Measurements from ENCODE around the gene ZNF710.

The ZNF710 gene

DNA sequence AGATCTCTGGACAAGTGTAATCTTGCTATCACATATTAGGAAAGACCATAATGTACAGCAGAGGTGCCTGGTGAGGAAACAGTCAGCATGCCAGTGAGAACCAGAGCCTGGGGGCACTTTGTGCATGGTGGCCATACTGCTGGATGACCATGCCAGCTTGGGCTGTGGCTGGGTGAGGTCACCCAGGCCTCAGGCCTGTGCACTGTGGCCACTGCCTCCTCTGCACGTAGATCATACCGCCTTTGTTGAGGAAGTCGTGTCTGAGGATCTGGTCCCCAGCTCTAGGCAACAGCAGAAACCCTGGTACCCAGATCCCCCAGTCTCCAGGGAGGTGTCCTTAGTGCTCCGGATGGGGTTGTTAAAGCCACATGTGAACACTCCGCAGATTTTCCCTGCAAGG, 38.9 kb downstream of the ZNF710 start:
- Histone ChIP-seq H3K79me1 (ENCODE audit: low read length) (peaks cover 6% of the 10 kb centered on the region), H3K9ac (ENCODE audit: low read length) (no peak overlapping the region), H3K79me2 (ENCODE audit: control insufficient read depth, insufficient read depth, low read length, poor library complexity) (no peaks in the 10 kb centered on the region), H3K18ac (ENCODE audit: low read length) (no peak overlapping the region), H3K4me2 (ENCODE audit: low read length) (no peak overlapping the region), H3K36me3 (ENCODE audit: control insufficient read depth in 1 of 2, insufficient read depth in 2 of 2, low read length in 2 of 2) (peaks cover 4% of the 10 kb centered on the region in 2 experiments), H3K4ac (ENCODE audit: low read depth, low read length) (no peak overlapping the region), H4K91ac (ENCODE audit: low read depth, low read length) (no peak overlapping the region), H3K27ac (ENCODE audit: low read depth, low read length) (no peak overlapping the region), H3K14ac (ENCODE audit: low read length) (no peak overlapping the region), H4K8ac (ENCODE audit: low read depth, low read length) (no peak overlapping the region), H3K23ac (ENCODE audit: low read length) (no peak overlapping the region), H2AFZ (ENCODE audit: insufficient read depth, low read length, poor library complexity) (no peak overlapping the region), H4K12ac (ENCODE audit: low read depth, low read length) (no peak overlapping the region), H2BK5ac (ENCODE audit: low read depth, low read length, poor library complexity) (no peak overlapping the region), H2BK120ac (ENCODE audit: insufficient read depth, low read length, poor library complexity) (no peak overlapping the region), H2BK12ac (ENCODE audit: low read length) (no peak overlapping the region), H2AK5ac (ENCODE audit: low read length) (no peak overlapping the region), H3K4me1 (ENCODE audit: control insufficient read depth in 1 of 2, insufficient read depth in 2 of 2, low read length in 2 of 2) (peaks cover 18 to 25% of the 10 kb centered on the region in 2 experiments), H3K27me3 (ENCODE audit: insufficient read depth, low read length) (no peaks in the 10 kb centered on the region), H3K4me3 (ENCODE audit: low read depth, low read length) (no peak overlapping the region), H3K9me3 (ENCODE audit: insufficient read depth, low read depth, low read length) (no peaks in the 10 kb centered on the region)
- no peak for DNase-seq
- WGBS (ENCODE audit: extremely low coverage, insufficient coverage, insufficient read length) = no CpG with 5 or more reads among the region's 5 CpGs

- no CpG with 5 or more reads among the region's 6 CpGs for WGBS (ENCODE audit: extremely low coverage, insufficient coverage, insufficient read length)
- Histone ChIP-seq H4K8ac (ENCODE audit: low read depth, low read length) (no peak overlapping the region), H3K14ac (ENCODE audit: low read length) (no peak overlapping the region), H3K36me3 (ENCODE audit: control insufficient read depth in 1 of 2, insufficient read depth in 2 of 2, low read length in 2 of 2) (peaks cover 4% of the 10 kb centered on the region in 2 experiments), H2AFZ (ENCODE audit: insufficient read depth, low read length, poor library complexity) (no peak overlapping the region), H2BK5ac (ENCODE audit: low read depth, low read length, poor library complexity) (no peak overlapping the region), H3K4ac (ENCODE audit: low read depth, low read length) (no peak overlapping the region), H2AK5ac (ENCODE audit: low read length) (no peak overlapping the region), H3K79me1 (ENCODE audit: low read length) (peaks cover 2% of the 10 kb centered on the region), H3K27me3 (ENCODE audit: insufficient read depth, low read length) (no peaks in the 10 kb centered on the region), H3K9ac (ENCODE audit: low read length) (no peak overlapping the region), H4K12ac (ENCODE audit: low read depth, low read length) (no peak overlapping the region), H3K9me3 (ENCODE audit: insufficient read depth, low read depth, low read length) (no peaks in the 10 kb centered on the region), H3K27ac (ENCODE audit: low read depth, low read length) (no peak overlapping the region), H3K79me2 (ENCODE audit: control insufficient read depth, insufficient read depth, low read length, poor library complexity) (no peaks in the 10 kb centered on the region), H2BK120ac (ENCODE audit: insufficient read depth, low read length, poor library complexity) (no peak overlapping the region), H3K4me3 (ENCODE audit: low read depth, low read length) (no peak overlapping the region), H2BK12ac (ENCODE audit: low read length) (no peak overlapping the region), H3K4me1 (ENCODE audit: control insufficient read depth in 1 of 2, insufficient read depth in 2 of 2, low read length in 2 of 2) (peaks cover 11 to 21% of the 10 kb centered on the region in 2 experiments), H4K91ac (ENCODE audit: low read depth, low read length) (no peak overlapping the region), H3K4me2 (ENCODE audit: low read length) (no peak overlapping the region), H3K18ac (ENCODE audit: low read length) (no peak overlapping the region), H3K23ac (ENCODE audit: low read length) (no peak overlapping the region)
- DNase-seq = no peak
These were observed 39.5 kb downstream of the ZNF710 start for GRCh38 chr15:90040618-90041017.

- Histone ChIP-seq H3K9ac (ENCODE audit: low read length) (no peak overlapping the region), H3K79me2 (ENCODE audit: control insufficient read depth, insufficient read depth, low read length, poor library complexity) (peaks cover 2% of the 10 kb centered on the region), H3K4me1 (ENCODE audit: control insufficient read depth in 1 of 2, insufficient read depth in 2 of 2, low read length in 2 of 2) (peaks cover 0 to 14% of the 10 kb centered on the region in 2 experiments), H4K91ac (ENCODE audit: low read depth, low read length) (no peak overlapping the region), H4K12ac (ENCODE audit: low read depth, low read length) (no peak overlapping the region), H4K8ac (ENCODE audit: low read depth, low read length) (no peak overlapping the region), H3K27ac (ENCODE audit: low read depth, low read length) (no peak overlapping the region), H3K23ac (ENCODE audit: low read length) (no peak overlapping the region), H2AK5ac (ENCODE audit: low read length) (no peak overlapping the region), H3K4me3 (ENCODE audit: low read depth, low read length) (no peak overlapping the region), H2AFZ (ENCODE audit: insufficient read depth, low read length, poor library complexity) (no peak overlapping the region), H3K4me2 (ENCODE audit: low read length) (no peak overlapping the region), H2BK5ac (ENCODE audit: low read depth, low read length, poor library complexity) (no peak overlapping the region), H3K4ac (ENCODE audit: low read depth, low read length) (no peak overlapping the region), H3K18ac (ENCODE audit: low read length) (no peak overlapping the region), H3K79me1 (ENCODE audit: low read length) (no peaks in the 10 kb centered on the region), H2BK120ac (ENCODE audit: insufficient read depth, low read length, poor library complexity) (no peak overlapping the region), H3K27me3 (ENCODE audit: insufficient read depth, low read length) (no peaks in the 10 kb centered on the region), H3K36me3 (ENCODE audit: control insufficient read depth in 1 of 2, insufficient read depth in 2 of 2, low read length in 2 of 2) (peaks cover 4% of the 10 kb centered on the region in 2 experiments), H3K14ac (ENCODE audit: low read length) (no peak overlapping the region), H2BK12ac (ENCODE audit: low read length) (no peak overlapping the region), H3K9me3 (ENCODE audit: insufficient read depth, low read depth, low read length) (no peaks in the 10 kb centered on the region)
- no peak for DNase-seq
- WGBS (ENCODE audit: extremely low coverage, insufficient coverage, insufficient read length) = no CpG with 5 or more reads among the region's 12 CpGs
These were observed 41.2 kb downstream of the ZNF710 start for GRCh38 chr15:90042356-90042755.

DNA sequence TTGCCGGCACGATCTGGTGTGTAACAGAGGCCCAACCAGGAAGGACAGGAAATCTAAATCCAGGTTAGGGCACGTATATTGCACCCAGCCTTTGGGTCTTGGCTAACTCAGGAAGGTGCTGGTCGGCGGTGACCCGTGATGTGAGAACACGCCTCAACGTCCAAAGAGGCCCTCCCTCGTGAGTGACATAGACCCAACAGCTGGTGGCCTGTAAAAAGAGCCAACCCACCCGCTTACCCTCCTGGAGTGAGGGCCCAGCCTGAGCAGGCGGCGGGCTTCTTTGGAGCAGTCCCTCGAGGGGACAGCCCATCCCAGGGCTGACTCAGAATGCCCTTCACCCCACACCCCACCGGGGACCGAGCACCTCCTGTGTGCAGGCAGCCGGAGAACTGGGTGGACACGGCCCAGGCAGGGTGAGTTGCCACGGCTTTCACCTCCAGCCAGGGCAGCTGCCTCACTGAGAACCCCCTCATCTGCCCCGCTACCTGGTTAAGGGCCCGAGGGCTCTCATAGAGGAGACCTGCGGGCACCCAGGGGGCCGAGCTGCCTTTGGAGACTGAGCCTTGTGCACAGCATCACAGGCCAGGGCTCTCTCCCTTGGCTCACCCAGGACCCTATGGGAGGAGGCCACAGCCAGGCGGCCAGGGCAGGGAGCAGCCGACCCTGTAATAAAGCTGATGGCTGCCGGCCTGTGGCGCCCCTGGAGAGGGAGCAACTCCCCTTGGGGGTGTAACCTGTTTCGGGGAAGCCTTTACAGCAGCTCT, 41.8 kb downstream of the ZNF710 start:
- no peak overlapping the region for H3K4me2 ChIP-seq (ENCODE audit: low read length)
- peaks cover 0 to 9% of the 10 kb centered on the region in 2 experiments for H3K4me1 ChIP-seq (ENCODE audit: control insufficient read depth in 1 of 2, insufficient read depth in 2 of 2, low read length in 2 of 2)

More for the DNA sequence above, 41.8 kb downstream of the ZNF710 start:
- Histone ChIP-seq H3K9me3 (ENCODE audit: insufficient read depth, low read depth, low read length) (no peaks in the 10 kb centered on the region), H2BK12ac (ENCODE audit: low read length) (no peak overlapping the region), H4K12ac (ENCODE audit: low read depth, low read length) (no peak overlapping the region), H2BK5ac (ENCODE audit: low read depth, low read length, poor library complexity) (no peak overlapping the region), H3K27me3 (ENCODE audit: insufficient read depth, low read length) (no peaks in the 10 kb centered on the region), H4K91ac (ENCODE audit: low read depth, low read length) (no peak overlapping the region), H2BK120ac (ENCODE audit: insufficient read depth, low read length, poor library complexity) (no peak overlapping the region), H3K79me2 (ENCODE audit: control insufficient read depth, insufficient read depth, low read length, poor library complexity) (peaks cover 2% of the 10 kb centered on the region), H3K9ac (ENCODE audit: low read length) (no peak overlapping the region), H3K18ac (ENCODE audit: low read length) (no peak overlapping the region), H3K79me1 (ENCODE audit: low read length) (no peaks in the 10 kb centered on the region), H3K23ac (ENCODE audit: low read length) (no peak overlapping the region), H2AK5ac (ENCODE audit: low read length) (no peak overlapping the region), H3K36me3 (ENCODE audit: control insufficient read depth in 1 of 2, insufficient read depth in 2 of 2, low read length in 2 of 2) (peaks cover 4% of the 10 kb centered on the region in 2 experiments), H4K8ac (ENCODE audit: low read depth, low read length) (no peak overlapping the region), H3K4ac (ENCODE audit: low read depth, low read length) (no peak overlapping the region), H2AFZ (ENCODE audit: insufficient read depth, low read length, poor library complexity) (no peak overlapping the region), H3K27ac (ENCODE audit: low read depth, low read length) (no peak overlapping the region), H3K14ac (ENCODE audit: low read length) (no peak overlapping the region), H3K4me3 (ENCODE audit: low read depth, low read length) (no peak overlapping the region)
- no peak for DNase-seq
- no CpG with 5 or more reads among the region's 27 CpGs for WGBS (ENCODE audit: extremely low coverage, insufficient coverage, insufficient read length)

Measured in trophoblast cell (in vitro differentiated cells and primary cell).